Activated T-cell treated with anti-CD3 and anti-CD28 coated beads for 48 hours (primary cell): Measurements from ENCODE around the gene PPM1J.
A peak's percentile ranks its signal among the peaks of the same experiment; 100 is the strongest.
"Not testable (repeated sequence)": the region's sequence is repeated elsewhere in the genome, so short reads cannot be mapped to it uniquely, and the experiment has no call there.

Experiments
- DNase-seq: peaks from one replicate; pipeline ENCODE4 v3.0.0-alpha.2; 2020; ENCODE audit warnings: low read depth

The PPM1J gene

GRCh38 chr1:112721294-112721693 lies 6.2 kb upstream of the PPM1J start:
- DNase-seq: not testable (repeated sequence)

DNA sequence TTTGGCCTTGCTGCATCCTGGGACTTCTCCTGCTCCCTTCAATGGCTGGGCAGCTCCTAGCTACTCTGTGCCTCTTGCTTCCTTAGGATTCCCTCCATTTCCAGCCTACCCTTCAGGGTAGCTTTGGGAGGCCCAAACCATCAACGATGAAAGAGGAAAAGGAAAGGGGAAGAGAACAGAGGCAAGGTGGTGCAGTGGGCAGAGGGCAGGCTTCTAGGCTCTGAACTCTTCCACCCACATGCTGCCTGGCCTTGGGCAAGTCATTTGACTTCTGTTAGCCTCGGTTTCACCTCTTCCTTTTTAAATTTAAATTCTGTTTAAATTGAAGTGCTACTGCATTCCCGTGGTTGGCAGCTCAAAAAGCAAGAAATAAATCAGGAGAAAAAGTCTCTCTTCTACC lies 5.7 kb upstream of the PPM1J start:
- DNase-seq: no peak

DNA sequence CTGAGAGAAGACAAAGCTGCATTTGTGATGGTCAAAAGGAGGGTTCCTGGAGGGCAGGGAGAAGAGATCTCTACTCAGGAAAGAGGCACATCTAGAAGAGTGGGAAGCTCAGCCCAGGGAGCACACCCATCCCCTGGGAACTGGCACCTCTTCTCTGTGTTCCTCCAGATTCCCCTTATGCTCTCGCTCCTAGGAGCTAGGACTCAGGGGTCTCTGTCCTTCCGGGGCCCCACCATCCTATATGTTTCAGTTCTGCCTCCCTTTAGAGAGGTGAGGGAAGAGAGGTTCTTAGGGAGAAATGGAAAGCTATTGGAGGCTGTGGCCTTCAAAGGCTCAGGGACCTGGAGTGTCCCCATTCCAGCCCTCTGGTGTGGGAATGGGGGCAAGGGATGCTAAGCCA lies 4.6 kb upstream of the PPM1J start:
- no peak for DNase-seq

DNA sequence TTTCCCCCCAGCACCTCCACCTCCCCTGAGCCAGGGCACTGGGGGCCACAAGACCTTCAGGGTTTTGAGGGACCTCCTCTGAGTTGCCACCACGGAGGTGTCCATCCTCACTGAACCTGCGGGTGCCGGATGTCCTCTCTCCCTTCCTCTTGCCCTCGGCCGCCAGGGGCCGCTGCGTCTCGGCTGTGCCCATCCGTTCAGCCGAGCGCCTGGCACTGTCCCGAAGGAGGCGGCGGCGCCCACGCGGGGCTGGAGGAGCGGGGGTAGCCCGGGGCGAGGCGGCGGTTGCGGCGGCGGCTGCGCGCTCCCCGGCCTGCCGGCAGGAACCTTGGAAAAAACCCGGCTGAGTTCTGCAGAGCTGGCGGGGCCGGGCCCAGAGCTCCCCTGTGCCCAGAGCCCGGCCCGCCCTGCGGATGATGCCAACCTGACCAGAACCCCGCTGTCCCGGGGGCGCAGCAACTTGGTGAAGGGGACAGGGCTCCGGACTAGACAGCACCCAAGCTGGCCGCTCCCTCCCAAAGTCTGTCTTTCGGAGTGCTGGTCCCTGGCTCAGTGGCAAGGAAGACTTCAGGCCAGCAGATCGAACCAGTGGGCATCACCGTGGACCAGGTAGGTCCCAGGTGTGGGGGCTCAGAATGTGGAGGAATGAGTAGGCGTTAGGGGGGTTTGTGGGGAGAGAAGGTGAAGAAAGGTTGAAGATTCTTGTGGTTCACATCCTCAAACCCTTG lies 3.7 kb upstream of the PPM1J start:
- DNase-seq: peak; percentile 74

DNA sequence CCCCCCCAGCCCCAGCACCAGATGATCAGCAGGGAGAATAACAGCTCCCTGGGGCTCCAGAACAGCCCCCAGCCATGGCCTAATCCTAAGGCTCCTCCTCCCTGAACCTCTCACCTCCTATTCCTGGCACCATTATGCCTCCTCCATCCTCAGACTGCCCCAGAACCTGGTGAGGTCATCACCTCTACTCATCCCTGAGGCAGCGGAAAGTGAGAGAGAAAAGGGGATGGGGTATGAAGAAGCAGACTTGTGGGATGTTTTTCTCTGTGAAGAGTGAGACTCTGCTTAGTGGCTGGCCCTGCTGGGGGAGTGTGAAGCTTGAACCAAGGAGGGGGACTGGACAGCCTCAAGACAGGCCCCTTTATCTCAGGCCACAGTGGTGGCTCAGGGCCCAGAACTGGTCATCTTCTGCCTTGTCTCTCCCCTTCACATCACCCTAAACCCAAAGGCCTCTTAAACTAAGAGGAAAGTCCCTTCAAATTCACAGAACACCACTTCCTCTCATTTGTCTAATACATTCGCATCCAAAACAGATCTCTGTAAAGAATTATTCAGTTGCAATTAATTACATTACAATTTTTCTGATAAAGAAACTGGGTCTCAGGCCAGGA lies 2.2 kb upstream of the PPM1J start:
- no peak for DNase-seq

- DNase-seq: peak; percentile 75
Measured at GRCh38 chr1:112716133-112716720, 1.1 kb upstream of the PPM1J start.

DNA sequence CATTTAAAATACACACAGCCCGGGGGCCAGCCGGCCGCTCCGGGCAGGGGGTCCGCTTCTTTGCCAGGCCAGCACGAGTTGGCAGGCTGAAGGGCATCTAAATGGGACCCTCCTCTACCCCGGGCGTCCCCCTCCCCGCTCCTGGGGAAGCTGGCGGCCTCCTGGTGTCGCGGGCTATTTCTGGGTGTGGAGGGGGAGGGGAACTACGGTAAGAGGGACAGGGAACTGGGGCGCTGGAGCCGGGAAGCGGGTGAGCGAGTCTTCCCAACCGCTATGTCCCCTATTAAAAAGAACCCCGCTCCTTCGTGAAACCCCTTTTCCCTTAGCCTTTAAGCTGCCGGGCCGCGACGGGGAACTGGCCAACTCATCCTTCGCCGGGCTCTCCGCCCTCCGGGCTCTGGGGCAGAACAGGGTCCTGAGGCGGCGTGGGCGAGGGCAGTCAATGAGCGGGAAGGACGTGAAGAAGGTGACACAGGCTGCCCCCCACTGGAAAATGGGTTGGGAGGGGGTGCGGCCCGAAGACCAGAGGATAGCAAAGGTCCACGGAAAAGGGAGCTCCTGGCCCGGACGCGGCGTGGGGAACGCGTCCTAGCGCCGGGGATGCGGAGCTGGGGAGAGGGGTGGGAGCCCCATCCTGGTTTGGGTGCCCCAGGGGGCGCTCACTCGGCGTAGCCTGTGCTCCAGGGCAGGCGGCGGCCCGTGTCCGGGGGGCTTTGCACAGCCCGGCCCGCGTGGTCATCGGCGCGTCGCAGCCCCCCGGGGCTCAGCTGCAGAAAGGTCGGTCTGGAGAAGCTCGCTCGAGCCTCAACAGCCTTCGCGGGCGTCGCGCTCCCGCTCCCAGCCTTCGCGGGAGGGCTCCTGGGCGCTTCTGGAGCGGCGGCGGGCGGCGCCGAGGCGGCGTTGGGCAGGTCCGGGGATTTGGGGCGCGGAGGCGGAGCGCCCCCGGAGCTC lies 544 bp downstream of the PPM1J start:
- DNase-seq: no peak

DNA sequence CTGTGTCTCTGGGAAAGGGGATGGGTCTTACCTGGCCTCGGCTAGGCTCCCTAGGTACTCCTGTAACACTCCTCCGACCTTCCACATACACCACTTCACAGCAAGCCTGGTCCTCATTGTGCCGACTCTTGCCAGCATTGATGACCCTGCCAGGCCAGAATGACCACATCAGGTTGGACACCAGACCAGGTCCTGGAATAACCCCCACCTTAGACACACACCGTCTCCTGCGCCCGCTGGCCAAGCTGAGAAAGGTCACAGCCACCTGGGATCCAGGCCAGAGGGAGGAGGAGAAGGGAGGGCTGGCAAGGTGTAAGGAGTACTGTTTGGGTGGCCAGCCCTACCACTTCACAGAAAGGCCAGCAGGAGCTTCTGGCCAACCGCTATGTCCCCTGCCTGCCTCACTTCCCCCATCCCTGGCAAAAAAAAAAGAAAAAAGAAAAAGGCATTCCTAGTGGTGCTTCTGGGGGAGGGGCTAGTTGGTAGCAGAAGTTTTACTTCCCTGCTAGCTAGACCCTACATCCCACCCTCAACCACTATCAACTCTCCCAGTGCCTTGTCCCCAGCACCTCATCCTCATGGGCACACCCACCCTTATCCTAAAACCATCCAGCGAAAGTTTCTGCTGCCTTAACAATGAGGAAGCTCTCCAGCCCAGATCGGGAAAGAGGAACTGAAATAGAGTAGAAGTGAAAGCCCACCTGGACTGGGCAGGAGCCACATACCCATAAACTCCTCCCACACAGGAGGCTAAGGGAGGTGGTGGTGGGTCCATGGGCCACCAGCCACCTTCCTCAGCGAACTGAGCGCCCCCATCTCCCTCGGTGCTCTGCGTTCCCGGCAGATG lies 1.4 kb downstream of the PPM1J start:
- no peak for DNase-seq

GRCh38 chr1:112712701-112713128 lies 2.4 kb downstream of the PPM1J start:
- DNase-seq: no peak

DNA sequence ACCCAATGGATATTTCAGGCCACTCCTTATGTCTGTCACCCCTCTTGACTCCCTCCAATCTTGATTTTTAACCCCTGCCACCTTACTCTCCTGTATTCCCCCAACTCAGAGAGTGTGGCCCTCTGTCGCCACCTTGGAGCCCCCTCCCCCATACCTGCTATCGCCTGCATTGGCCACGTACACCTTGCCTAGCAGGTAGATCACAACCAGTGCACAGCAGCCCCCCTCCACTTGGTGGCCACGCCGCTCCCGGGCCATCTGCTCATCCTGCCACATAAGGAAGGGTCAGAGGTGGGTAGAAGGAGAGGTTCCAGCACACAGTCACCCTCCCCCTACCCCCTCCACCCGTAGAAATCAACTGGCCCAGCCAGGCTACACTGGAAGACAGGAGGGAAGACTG lies 2.9 kb downstream of the PPM1J start:
- DNase-seq: no peak

GRCh38 chr1:112711670-112712069 lies 3.5 kb downstream of the PPM1J start:
- no peak for DNase-seq

DNA sequence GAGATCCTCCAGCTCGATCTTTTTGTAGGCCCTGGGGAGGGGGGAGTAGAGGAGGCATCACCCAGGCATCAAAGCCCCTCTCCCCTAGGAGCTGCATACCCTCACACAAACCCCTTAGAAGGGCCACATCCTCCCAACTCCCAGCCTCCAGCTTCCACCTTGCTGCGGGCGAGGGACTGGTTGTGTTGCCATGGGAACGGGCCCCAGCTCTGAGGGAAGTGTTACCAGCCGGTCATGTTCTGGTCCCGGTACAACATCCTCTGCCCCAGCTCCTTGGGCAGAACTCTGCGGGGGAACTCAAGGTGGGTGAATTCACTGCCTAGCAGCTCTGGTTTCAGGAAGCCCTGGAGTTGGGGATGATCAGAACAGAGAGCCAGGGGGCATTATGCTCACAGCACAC lies 4.1 kb downstream of the PPM1J start:
- no peak for DNase-seq

DNA sequence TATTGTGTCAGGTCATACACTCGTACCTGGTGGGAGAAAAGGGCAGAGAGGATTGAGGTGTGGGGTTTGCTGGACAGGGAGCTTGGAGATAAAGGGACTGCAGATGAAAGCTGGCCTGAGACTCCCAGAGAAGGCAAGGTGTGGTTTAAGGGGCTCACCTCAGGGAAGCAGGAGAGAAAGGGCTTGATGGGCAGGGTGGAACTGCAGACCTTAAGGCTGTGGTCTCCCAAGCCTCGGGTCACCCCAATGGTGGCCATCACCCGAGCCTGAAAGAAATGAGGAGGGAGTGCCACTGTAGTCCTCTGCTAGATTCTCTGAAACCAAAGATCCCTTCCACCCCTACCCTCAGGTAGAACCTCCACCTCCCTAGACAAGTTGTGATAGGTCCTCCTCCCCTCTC lies 4.5 kb downstream of the PPM1J start:
- no peak for DNase-seq

- DNase-seq: no peak
Measured at GRCh38 chr1:112710159-112710558, 5.0 kb downstream of the PPM1J start.

GRCh38 chr1:112708489-112708888 lies 6.6 kb downstream of the PPM1J start:
- DNase-seq: no peak

DNA sequence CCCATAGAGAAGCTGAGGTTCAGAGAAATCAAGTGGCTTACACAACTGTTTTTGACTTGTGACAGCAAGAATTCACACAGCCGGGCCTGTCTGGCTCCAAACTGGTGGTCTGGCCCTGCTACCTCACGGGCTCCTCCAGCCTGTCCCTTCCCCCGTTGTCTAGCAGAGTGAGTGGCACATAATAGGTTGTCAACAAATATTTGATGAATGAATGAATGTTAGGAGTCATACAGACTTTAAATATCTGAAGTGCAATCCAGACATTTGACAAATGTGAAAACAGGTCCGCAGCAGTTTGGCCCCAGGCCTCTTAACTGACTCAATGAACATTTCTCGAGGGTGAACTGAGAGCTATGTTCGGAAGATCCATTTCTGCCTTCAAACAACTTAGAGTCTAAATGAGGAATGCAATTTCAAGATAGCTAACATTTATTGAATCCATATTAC lies 7.1 kb downstream of the PPM1J start:
- DNase-seq: no peak

DNA sequence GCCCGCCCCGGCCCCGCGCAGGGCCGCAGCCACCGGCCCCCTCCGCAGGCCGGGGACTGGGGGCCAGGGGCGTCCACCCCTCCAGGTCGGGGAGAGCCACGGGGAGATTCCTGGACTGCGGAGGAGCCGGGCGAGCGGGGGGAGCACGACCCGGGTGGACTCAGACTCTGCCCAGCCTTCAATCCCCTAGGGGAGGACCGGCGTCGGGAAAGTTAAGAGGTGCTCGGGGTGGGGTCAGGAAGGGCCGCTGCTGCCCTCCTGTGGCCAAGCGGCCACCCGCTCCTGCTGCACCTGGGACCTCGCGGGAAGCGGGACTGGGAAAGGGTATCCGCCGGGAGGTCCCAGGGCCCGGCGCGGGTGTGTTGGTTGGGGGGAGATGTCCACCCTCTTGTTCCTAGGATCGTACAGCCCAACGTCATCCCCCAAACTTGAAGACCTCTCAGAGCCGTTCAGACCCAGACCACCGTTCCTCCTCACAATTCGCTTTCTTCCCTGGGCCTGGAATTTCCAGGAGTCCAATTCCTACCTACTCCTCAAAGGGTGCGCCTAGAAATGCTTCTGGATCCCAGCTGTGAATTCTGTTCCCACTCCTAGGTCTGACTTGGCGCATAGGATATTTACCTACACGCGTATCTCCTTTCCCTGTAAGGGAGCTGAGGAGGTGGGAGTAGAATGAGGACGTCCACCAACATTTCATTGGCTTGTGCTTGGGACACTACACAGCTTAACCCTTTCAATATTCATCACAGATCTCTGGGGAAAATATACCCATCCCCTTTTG lies 7.7 kb downstream of the PPM1J start:
- peak; percentile 63 for DNase-seq

- DNase-seq: peak; percentile 42
Measured at GRCh38 chr1:112706505-112707220, 8.5 kb downstream of the PPM1J start, which contains the start of gene RHOC. Gene RHOC (minus strand): TSS chr1:112707127. CDS start chr1:112703799, 3,328 bp downstream.

GRCh38 chr1:112704934-112705627 lies 10.1 kb downstream of the PPM1J start:
- peak; percentile 54 for DNase-seq
